ES-I3 (cell line): Measurements from ENCODE around the gene ZMYND10.

Experiments
- H3K36me3 ChIP-seq: 2 replicates; pipeline ENCODE4 v1.6.1; 2013; ENCODE audit warnings: mild to moderate bottlenecking, low read length, control low read depth, moderate library complexity; ENCODE audit not compliant: insufficient read depth
- H3K4me1 ChIP-seq: 2 replicates; pipeline ENCODE4 v1.6.1; 2013; ENCODE audit warnings: mild to moderate bottlenecking, control low read depth, low read length; ENCODE audit not compliant: insufficient read depth
- H3K9ac ChIP-seq: 2 replicates; pipeline ENCODE4 v1.6.1; 2013; ENCODE audit warnings: low read depth, mild to moderate bottlenecking, low read length, moderate library complexity
- H3K9me3 ChIP-seq: 2 replicates; pipeline ENCODE4 v1.6.1; 2013; ENCODE audit warnings: mild to moderate bottlenecking, low read length, moderate library complexity; ENCODE audit not compliant: control insufficient read depth, insufficient read depth

ZMYND10 gene

DNA sequence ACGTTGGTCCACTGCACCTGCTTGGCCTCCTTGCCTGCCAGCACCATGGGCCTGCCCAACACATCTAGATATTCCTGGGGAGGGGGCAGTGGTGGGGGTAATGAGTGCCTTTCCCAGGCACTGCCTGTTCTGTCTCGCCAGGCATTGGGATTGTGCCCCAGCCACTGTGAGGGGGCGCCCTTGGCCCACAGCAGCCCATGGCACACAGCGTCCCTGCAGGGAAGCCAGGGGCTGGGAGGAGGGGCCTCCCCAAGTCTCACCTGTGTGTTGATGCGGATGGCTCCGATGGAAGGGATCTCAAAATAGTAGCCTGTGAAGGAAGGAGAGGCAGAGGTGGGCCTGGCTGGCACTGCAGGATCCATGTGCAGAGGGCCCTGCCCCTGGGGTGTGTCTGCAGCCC, 32.5 kb upstream of the ZMYND10 start:
- H3K9me3 ChIP-seq = no peaks in the 10 kb centered on the region
- H3K4me1 ChIP-seq = peaks cover 11% of the 10 kb centered on the region; the same call in 1 of the 2 replicates
- H3K9ac ChIP-seq = no peak overlapping the region
- H3K36me3 ChIP-seq = no peaks in the 10 kb centered on the region

DNA sequence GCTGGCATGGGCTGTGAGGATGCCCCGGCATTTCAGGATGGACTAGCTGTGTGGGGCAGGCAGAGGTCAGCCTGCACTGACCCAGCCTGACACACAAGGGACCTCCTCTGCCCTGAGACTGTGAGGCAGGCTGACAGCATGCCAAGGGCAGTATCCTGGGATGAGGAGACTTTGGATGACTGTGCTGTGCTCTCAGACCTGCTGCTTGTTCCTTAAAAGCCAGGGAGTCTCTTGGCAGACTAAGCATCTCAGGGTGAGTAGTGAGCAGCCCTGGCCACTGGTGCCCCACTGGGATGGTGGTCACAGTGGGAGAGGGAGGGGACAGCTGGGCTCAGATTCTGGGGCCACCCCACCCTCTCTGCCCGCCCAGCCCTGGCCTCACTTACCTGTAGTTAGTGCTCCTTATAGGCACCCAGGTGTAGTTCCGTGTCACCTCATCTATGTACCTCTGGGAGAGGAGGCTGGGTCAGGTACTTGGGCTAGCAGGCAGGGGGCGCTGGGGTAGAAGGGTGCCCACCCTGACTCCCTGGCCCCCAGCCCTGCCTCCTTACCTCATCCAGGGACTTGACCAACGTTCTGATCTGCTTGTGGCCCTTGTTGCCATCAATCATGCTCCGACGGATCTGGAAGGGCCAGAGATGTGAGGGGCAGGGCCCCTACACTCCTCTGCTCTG, 29.9 kb upstream of the ZMYND10 start:
- Histone ChIP-seq H3K4me1 (peaks cover 17% of the 10 kb centered on the region; the same call in 1 of the 2 replicates), H3K9ac (no peak overlapping the region), H3K9me3 (no peaks in the 10 kb centered on the region), H3K36me3 (no peaks in the 10 kb centered on the region)

DNA sequence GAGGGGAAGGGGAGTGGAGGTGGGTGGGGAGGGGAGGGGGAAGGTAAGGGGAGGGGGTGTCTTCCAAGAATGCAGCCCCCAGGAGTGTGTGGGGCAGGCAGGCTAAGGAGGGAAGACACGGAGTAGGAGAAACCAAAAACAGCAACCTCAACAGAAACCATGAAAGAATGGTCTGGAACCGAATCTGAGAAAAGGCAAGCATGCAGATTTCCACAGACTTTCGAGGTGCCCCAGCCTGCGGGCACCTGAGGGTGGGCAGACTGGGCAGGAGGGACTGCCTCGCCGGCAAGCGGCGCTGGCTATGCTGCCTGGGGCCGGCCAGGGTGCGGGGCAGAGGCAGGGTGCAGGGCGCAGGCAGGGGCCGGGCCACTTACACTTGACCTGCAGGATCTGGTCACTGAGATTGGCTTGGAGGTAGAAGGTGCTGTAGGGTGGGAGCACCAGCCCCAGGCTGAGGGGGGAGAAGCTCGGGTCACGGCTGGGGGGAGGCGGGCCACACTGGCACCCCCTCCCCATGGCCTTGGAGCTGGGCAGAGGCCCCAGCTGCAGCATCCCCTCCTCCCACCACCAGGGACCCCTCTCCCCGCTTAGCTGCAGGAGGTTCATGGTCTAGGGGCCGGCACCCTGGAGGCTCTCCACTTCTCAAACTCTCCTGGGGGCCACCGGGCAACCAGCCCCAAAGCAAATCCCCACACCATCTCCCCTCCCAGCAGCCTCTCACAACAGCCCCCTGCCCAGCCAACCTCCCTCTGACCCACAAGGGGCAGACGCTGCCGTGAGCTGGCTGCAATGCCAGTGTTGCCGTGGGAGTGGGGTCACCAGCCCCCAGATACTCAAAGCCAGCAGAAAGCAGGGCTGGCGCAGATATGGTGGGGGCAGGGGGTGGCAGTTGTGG, 29.1 kb upstream of the ZMYND10 start:
- no peaks in the 10 kb centered on the region for H3K36me3 ChIP-seq
- peaks cover 17% of the 10 kb centered on the region; the same call in 1 of the 2 replicates for H3K4me1 ChIP-seq
- H3K9ac ChIP-seq = no peak overlapping the region
- no peaks in the 10 kb centered on the region for H3K9me3 ChIP-seq

DNA sequence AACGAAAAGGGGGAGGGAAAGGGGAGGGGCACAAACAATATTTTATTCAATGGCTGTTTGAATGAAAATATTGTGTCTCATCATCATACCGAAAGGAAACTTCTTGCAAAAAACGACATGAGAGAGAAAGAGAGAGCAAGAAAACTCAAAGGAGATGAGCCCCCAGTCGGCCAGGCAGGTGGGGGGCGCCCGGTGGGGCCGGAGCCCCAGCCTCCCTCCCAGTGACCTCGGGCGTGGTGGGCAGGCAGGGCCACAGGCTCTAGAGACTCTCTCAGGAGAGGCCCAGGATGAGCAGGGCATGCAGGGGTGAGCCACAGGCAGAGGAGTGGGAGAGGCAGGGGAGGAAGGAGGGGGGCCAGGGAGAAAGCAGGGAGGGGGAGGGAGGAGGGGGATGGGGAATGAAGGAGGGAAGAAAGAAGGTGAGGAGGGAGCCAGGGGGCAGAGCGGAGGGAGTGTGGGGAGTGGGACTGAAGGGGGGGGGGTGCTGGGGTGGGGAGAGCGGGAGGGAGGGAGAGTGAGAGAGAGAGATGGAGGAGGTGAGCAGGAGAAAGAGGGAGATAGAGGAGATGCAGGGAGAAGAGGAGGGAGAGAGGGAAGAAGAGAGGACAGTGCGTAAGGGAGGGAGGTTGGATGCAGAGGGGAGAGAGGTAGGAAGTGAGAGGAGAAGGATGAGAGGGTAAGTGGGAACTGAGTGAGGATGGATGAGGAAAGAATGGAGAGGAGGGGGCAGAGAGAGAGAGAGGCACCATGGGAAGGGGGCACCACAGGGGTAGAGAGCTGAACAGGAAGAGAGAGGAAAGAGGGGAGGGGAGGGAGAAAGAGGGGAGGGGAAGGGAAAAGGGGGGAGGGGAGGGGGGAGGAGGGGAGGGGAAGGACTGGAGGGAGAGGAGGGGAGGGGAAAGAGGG, 27.9 kb upstream of the ZMYND10 start:
- Histone ChIP-seq H3K36me3 (no peaks in the 10 kb centered on the region), H3K9me3 (no peaks in the 10 kb centered on the region), H3K9ac (no peak overlapping the region), H3K4me1 (peaks cover 17% of the 10 kb centered on the region; the same call in 1 of the 2 replicates)

DNA sequence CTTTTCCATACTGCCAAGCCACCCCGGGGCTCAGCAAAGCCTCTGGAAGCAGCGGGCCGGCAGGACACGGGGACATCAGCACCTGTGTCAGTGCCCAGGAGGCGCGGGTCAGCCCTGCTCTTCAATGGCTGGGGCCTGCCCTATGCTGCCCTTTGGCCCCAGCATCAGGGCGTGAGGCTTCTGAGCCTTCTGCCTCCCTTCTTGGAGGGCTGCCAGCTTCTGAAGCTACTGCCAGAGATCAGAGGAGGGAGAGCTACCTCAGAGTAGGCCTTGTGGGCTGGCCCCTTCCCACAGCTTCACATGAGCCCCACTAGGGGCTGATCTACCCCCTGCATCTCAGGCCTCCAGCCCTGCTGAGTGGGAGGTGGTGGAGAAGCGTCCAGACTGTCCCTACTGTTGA, 26.8 kb upstream of the ZMYND10 start:
- Histone ChIP-seq H3K9me3 (no peaks in the 10 kb centered on the region), H3K9ac (no peak overlapping the region), H3K36me3 (no peaks in the 10 kb centered on the region), H3K4me1 (peaks cover 17% of the 10 kb centered on the region; the same call in 1 of the 2 replicates)

DNA sequence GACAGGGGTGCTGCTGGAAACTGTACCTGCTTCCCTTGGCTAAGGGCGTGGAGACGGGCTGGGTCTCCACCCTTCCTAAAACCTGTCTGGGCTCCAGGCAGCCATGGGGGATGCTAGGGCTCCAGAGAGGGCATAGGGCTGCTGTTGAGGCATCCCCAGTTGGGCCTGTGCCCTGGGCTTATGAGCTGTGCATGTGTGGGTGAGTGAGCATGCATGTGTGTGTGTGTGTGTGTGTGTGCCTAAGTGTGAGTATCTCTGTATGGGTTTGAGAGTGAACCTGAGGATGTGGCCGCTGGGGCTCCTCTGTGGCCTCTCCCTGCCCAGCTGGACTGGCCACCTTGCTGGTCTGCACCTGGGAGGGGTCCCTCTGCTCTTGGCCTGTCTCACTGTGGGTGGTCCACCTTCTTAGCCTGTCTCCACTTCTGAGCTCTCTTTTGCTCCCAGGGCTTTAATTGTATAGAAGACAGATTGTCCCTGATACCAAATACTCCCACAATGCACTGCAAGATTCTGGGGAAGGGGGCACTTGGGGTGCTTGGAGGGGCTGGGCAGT, 25.7 kb upstream of the ZMYND10 start:
- no peaks in the 10 kb centered on the region for H3K36me3 ChIP-seq
- H3K9ac ChIP-seq = no peak overlapping the region
- H3K9me3 ChIP-seq = no peaks in the 10 kb centered on the region
- H3K4me1 ChIP-seq = peaks cover 17% of the 10 kb centered on the region; the same call in 1 of the 2 replicates

DNA sequence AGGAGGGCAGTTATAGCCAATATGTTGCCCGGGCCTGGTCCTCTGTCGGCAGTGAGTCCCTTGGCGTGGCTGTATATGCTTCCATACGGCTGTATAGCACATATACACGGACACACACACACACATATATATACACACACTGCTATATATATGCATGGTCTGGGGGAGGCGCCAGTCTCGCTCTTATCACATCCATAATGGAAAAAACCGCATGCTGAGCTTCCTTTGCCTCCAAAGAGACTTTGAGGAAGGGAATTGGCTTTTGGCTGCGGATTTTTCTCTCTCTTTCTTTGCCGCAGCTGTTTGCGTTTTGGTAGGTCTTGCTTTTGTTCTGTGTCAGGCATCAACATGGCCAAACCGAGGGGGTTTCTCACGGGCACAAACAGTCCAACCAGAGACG, 25.1 kb upstream of the ZMYND10 start:
- Histone ChIP-seq H3K9me3 (no peaks in the 10 kb centered on the region), H3K4me1 (peaks cover 17% of the 10 kb centered on the region; the same call in 1 of the 2 replicates), H3K36me3 (no peaks in the 10 kb centered on the region), H3K9ac (no peak overlapping the region)

DNA sequence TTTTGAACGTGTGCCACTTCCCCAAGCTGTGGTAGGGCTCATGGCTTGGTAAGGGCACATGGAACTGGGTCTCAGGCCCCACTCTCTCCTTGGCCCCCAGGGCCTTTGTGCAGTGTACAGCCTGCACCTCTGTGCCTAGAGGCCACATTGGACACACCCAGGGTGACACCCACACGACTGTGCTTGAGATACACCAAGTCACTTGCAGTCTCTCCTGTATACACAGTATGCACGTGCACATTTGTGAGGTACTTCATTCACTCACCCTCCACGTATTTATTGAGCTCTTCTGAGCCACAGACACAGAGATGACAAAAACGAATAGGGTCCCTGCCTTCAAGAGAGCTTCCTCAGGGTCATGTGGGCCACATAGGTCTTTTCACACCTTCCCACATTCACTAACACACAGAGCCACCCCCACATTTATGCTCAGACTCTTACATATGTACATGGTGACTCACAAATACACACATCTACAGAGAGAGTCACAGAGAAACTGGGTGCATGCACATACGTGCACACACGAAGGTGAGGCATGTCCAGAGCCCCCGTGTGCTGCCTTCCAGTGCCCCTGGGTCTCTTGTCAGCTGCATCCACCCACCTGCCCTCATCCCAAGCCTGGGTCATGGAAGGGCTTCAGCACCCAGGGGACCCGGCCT, 23.6 kb upstream of the ZMYND10 start:
- peaks cover 10% of the 10 kb centered on the region; the same call in 1 of the 2 replicates for H3K4me1 ChIP-seq
- H3K9ac ChIP-seq = no peak overlapping the region
- no peaks in the 10 kb centered on the region for H3K9me3 ChIP-seq
- no peaks in the 10 kb centered on the region for H3K36me3 ChIP-seq

DNA sequence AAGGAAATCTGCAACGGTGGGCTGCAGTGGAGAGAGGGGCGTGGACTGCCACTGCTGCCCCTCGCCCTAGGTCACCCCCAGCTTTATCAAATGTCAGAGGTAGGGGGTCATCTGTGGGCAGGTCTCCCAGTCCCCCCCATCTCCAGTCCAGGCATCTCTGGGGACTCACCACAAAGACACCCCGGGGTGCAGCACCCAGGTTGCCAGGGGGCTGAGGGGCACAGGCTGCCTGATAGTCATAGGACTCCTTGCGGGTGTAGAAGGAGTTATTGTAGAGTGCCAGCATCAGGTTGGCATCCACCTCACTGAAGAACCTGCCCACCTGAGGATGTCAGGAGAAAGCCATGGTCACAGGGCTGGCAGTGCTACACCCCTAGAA, 20.3 kb upstream of the ZMYND10 start:
- Histone ChIP-seq H3K9ac (no peak overlapping the region), H3K9me3 (no peaks in the 10 kb centered on the region), H3K4me1 (peaks cover 3% of the 10 kb centered on the region; the same call in 1 of the 2 replicates), H3K36me3 (no peaks in the 10 kb centered on the region)

DNA sequence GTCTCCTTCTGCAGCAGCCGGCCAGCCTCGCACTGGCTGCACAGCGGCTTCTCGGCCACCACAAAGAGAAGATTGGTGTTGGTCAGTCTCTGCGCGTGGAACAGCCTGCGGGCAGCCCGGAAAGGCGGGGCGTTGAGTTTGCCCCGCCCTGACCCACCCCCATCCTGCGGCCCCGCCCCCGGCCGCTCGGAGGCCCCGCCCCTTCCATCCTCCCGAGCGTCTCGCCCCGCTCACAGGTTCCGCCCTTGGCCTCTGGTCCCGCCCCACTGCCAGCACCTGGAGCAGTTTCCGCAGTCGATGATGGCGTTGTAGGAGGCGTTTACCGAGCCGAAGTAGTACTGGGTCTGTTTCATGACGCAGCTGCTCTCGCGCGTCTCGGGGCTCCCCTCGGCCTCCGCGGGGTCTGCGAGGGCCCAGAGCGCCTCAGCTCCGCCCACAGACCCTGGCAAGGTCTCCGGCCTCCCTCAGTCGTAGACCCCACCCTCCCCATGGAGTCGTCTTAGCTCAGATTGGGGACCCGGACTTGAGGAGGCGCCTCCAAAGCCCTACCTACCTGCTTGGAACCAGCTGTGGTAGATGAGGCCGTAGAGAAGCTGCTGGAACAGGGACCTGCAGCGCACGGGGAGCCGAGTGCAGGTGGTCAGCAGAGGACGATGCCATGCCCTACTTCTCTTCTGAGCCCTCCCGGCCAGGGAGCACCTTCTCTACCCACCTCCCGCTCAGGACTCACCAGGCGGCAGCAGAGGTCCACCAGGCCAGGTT, 19.7 kb upstream of the ZMYND10 start:
- Histone ChIP-seq H3K9me3 (no peaks in the 10 kb centered on the region), H3K9ac (peak overlapping the region; percentile 75), H3K4me1 (peaks cover 3% of the 10 kb centered on the region; the same call in 1 of the 2 replicates), H3K36me3 (no peaks in the 10 kb centered on the region)

DNA sequence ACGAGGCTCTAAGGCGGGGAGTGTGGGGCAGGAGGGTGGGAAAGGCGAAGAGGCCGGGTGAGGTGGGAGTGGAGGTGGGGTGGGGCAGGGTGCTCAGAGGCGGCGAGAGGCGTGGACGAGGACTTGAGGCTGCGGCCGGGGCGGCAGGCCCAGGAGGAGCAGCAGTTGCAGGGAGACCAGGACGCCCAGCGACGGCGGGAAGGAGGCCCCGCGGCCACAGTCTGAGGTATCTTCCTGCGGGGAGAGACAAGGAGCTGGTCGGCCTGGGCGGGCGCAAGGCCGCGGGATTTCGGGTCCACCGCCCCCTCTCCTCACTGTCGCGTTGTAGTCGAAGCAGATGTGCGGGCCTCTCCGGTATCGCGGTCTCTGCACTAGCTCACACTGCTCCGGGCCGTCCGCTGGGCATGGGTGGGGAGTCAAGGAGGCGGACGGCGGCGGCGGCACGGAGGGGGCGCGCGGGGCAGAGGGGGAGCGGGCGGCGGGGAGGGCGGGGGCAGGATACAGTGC, 19.1 kb upstream of the ZMYND10 start:
- Histone ChIP-seq H3K4me1 (peaks cover 3% of the 10 kb centered on the region; the same call in 1 of the 2 replicates), H3K9me3 (no peaks in the 10 kb centered on the region), H3K9ac (peak overlapping the region; percentile 44), H3K36me3 (no peaks in the 10 kb centered on the region)

DNA sequence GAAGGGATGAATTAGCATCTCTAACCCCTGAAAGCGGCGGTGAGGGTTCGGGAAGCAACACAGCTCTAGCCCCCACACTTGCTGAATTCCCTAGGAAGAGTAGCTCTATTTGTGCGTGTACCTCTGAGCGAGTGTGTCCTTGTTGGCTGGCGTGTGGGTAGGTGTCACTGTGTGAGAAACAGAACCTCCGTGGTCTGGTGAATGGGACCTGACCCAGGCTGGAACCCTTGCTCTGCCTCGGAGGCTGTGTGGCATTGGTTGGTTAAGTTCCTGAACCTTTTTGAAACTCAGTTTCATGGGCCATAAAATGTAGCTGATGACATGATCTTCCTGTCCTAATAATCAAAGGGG, 14.2 kb upstream of the ZMYND10 start:
- H3K36me3 ChIP-seq = 0 out of 2 replicates have a peak, but pooled peaks cover 2% of the 10 kb centered on the region
- no peaks in the 10 kb centered on the region for H3K9me3 ChIP-seq
- H3K9ac ChIP-seq = peak overlapping the region; percentile 35; the same call in 1 of the 2 replicates
- peaks cover 18% of the 10 kb centered on the region; the same call in 1 of the 2 replicates for H3K4me1 ChIP-seq
